ENCODE measurements around the gene UNC80.

Gene UNC80

DNA sequence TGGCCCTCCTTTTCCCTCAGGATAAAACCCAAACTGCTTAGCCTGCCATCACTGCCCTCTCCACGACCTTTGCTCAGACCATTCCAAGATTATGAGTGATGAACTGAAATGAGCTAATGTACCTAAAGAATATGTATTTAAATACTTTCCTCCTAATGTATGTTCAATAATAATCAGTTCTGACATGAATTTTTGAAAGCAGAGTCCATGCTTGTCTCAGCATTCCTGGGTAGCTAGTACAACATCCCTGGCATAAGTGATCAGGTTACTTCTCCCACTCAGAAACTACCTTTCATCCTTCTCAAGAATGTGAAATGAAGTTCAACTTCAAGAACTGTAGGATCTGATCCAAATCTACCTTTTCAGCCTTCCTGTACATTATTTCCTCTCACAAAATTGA is 103.6 kb downstream of the UNC80 start:
- FAIRE-seq (no peak), DNase-seq (ENCODE audit: insufficient read length, low spot score) (no peak)
- TF ChIP-seq SPI1 (IDR thresholded peaks at IDR 0.05; ENCODE audit: low read depth, low read length) = no peak
- no peak for TF ChIP-seq POLR2AphosphoS5 (IDR thresholded peaks at IDR 0.05; ENCODE audit: low read depth, low read length)
- TF ChIP-seq POU2F2 (IDR thresholded peaks at IDR 0.05; ENCODE audit: low read depth, low read length) = no peak
- TF ChIP-seq POLR2A (IDR thresholded peaks at IDR 0.05; ENCODE audit: low read depth, low read length) = no peak
- no peak for TF ChIP-seq TAF1 (IDR thresholded peaks at IDR 0.05; ENCODE audit: low read depth, low read length)
- no peak for TF ChIP-seq PAX5 (IDR thresholded peaks at IDR 0.05; ENCODE audit: insufficient read depth, low read length, severe bottlenecking)

DNA sequence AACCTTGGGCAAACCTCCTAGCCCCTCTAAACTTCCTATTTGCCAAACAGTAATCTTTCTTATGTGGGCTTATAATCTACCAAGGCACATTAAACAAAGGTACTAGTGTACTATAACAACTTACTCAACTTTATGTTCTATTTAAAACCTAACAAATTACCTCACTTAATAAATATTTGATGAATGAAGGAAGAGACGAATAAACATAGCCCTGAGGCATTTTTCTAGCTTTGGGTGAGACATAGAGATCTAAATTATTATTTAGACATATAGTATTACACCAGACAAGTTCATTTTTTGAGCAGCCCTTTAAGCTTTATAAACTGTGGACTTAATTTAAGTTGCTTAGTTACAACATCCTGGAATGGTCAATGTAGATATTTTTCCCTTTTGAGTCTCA is 104.6 kb downstream of the UNC80 start:
- FAIRE-seq (no peak), DNase-seq (ENCODE audit: insufficient read length, low spot score) (no peak)
- no peak for TF ChIP-seq TAF1 (IDR thresholded peaks at IDR 0.05; ENCODE audit: low read depth, low read length)
- no peak for TF ChIP-seq POLR2AphosphoS5 (IDR thresholded peaks at IDR 0.05; ENCODE audit: low read depth, low read length)
- TF ChIP-seq POLR2A (IDR thresholded peaks at IDR 0.05; ENCODE audit: low read depth, low read length) = no peak
- no peak for TF ChIP-seq SPI1 (IDR thresholded peaks at IDR 0.05; ENCODE audit: low read depth, low read length)
- no peak for TF ChIP-seq POU2F2 (IDR thresholded peaks at IDR 0.05; ENCODE audit: low read depth, low read length)
- no peak for TF ChIP-seq PAX5 (IDR thresholded peaks at IDR 0.05; ENCODE audit: insufficient read depth, low read length, severe bottlenecking)

DNA sequence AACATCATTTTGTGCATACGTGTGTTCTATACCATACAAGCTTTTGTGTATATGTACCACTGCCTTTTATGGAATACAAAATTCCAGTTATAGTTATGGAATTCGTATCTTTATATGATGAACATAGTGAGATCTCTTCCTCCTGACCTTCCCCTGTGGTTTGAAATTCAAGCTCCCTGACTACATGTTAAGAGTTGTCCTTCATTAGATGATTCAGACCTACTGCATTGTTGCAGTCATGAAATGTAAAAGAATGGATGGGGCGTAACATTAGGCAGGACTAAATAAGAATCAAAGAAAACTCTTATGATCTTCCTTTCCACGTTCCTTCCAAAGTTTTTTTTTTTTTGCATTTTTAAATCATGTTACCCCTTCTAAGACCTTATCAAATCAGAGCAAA is 107.1 kb downstream of the UNC80 start:
- DNase-seq (ENCODE audit: insufficient read length, low spot score) (no peak), FAIRE-seq (no peak)
- no peak for TF ChIP-seq POLR2A (IDR thresholded peaks at IDR 0.05; ENCODE audit: low read depth, low read length)
- TF ChIP-seq TAF1 (IDR thresholded peaks at IDR 0.05; ENCODE audit: low read depth, low read length) = no peak
- no peak for TF ChIP-seq POLR2AphosphoS5 (IDR thresholded peaks at IDR 0.05; ENCODE audit: low read depth, low read length)
- no peak for TF ChIP-seq SPI1 (IDR thresholded peaks at IDR 0.05; ENCODE audit: low read depth, low read length)
- no peak for TF ChIP-seq PAX5 (IDR thresholded peaks at IDR 0.05; ENCODE audit: insufficient read depth, low read length, severe bottlenecking)
- TF ChIP-seq POU2F2 (IDR thresholded peaks at IDR 0.05; ENCODE audit: low read depth, low read length) = no peak

DNA sequence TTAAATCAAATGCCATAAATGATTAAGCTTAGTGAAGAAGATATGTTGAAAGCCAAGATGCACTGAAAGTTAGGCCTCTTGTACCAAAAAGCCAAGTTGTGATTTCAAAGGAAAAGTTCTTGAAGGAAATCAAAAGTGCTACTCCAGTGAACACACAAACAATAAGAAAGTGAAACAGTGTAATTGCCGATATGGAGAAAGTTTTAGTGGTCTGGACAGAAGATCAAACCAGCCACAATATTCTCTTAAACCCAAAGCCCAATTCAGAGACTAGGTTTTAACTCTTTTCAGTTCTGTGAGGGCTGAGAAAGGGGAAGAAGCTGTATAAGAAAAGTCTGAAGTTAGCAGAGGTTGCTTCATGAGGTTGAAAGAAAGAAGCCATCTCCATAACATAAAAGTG is 129.0 kb downstream of the UNC80 start:
- TF ChIP-seq TAF1 (IDR thresholded peaks at IDR 0.05; ENCODE audit: low read depth, low read length) = no peak
- TF ChIP-seq SPI1 (IDR thresholded peaks at IDR 0.05; ENCODE audit: low read depth, low read length) = no peak
- TF ChIP-seq POLR2AphosphoS5 (IDR thresholded peaks at IDR 0.05; ENCODE audit: low read depth, low read length) = no peak
- TF ChIP-seq PAX5 (IDR thresholded peaks at IDR 0.05; ENCODE audit: insufficient read depth, low read length, severe bottlenecking) = no peak
- TF ChIP-seq POLR2A (IDR thresholded peaks at IDR 0.05; ENCODE audit: low read depth, low read length) = no peak
- no peak for TF ChIP-seq POU2F2 (IDR thresholded peaks at IDR 0.05; ENCODE audit: low read depth, low read length)
- FAIRE-seq (no peak), DNase-seq (ENCODE audit: insufficient read length, low spot score) (no peak)

DNA sequence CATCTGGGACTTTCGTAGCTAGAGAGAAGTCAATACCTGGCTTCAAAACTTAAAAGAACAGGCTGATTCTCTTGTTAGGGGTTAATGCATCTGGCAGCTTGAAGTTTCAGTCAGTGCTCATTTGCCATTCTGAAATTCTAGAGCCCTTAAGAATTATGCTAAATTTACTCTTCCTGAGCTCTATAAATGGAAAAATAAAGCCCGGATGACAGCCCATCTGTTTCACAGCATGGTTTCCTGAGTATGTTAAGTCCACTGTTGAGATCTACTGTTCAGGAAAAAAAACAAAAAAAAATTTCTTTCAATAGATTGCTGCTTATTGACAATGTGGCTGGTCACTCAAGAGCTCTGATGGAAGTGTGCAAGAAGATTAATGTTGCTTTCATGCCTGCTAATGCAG is 129.5 kb downstream of the UNC80 start:
- DNase-seq (ENCODE audit: insufficient read length, low spot score) = no peak
- no peak for FAIRE-seq
- TF ChIP-seq POU2F2 (IDR thresholded peaks at IDR 0.05; ENCODE audit: low read depth, low read length) (no peak), POLR2A (IDR thresholded peaks at IDR 0.05; ENCODE audit: low read depth, low read length) (no peak), POLR2AphosphoS5 (IDR thresholded peaks at IDR 0.05; ENCODE audit: low read depth, low read length) (no peak)

DNA sequence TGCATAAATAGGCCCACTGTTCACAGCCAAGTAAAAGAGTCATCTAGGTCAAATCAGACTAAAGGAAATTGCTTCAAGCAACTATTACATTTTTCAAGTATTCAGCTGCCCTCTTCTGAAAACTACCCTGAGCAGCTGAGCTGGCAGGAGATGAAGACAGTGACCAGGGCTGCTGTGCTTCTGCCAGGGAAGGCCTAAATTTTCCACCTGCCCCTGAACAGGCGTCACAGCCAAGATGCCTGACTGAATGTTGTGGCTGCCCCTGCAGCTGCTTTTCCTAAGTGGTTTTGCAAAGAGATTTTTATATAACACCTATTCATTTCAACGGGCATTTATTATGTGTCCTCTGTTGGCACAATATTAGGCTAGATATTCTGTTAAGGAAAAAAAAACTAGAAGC is 134.1 kb downstream of the UNC80 start:
- FAIRE-seq = no peak
- no peak for DNase-seq (ENCODE audit: insufficient read length, low spot score)
- no peak for TF ChIP-seq PAX5 (IDR thresholded peaks at IDR 0.05; ENCODE audit: insufficient read depth, low read length, severe bottlenecking)

DNA sequence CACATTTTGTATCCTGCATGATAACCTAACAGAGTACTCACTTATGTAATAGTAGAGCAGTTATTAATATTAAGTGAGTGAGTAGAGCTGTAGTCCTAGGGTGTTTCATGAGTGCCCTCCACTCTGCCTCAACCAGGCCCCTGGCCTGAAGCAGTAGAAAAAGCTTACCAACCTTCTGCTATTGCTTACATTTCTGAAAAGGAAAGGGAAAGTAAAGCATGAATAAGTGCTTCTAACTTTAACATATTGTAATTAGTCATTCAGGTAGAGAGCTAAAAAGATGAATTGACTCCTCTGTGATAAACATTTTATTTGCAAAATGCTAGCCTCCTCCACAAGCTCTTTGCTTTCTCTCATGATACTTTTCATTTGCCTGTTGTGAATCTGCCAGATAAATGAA is 136.1 kb downstream of the UNC80 start:
- FAIRE-seq (no peak), DNase-seq (ENCODE audit: insufficient read length, low spot score) (no peak)
- TF ChIP-seq POLR2AphosphoS5 (IDR thresholded peaks at IDR 0.05; ENCODE audit: low read depth, low read length) = no peak
- TF ChIP-seq TAF1 (IDR thresholded peaks at IDR 0.05; ENCODE audit: low read depth, low read length) = no peak
- TF ChIP-seq POLR2A (IDR thresholded peaks at IDR 0.05; ENCODE audit: low read depth, low read length) = no peak
- TF ChIP-seq POU2F2 (IDR thresholded peaks at IDR 0.05; ENCODE audit: low read depth, low read length) = no peak
- TF ChIP-seq PAX5 (IDR thresholded peaks at IDR 0.05; ENCODE audit: insufficient read depth, low read length, severe bottlenecking) = no peak
- TF ChIP-seq SPI1 (IDR thresholded peaks at IDR 0.05; ENCODE audit: low read depth, low read length) = no peak

DNA sequence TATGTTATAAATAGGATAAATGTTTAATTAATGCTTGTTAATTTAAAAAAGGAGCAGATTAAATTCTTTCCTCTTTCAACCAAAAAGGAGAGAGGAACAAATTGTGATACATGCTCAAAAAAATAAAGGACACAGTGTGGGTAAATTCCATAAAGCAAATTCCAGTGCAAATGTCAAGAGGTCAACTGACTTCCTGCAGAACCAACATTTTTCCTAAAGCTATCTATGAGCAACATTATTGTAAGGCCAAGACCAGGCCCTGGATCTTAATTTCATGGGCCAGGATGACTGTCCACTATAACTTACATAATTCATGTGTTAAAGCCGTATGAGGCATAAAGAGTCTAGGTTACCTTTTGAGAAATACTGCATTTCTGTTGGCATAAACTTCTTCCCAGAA is 136.9 kb downstream of the UNC80 start:
- FAIRE-seq (no peak), DNase-seq (ENCODE audit: insufficient read length, low spot score) (no peak)
- TF ChIP-seq POLR2AphosphoS5 (IDR thresholded peaks at IDR 0.05; ENCODE audit: low read depth, low read length) (no peak), POU2F2 (IDR thresholded peaks at IDR 0.05; ENCODE audit: low read depth, low read length) (no peak), PAX5 (IDR thresholded peaks at IDR 0.05; ENCODE audit: insufficient read depth, low read length, severe bottlenecking) (no peak), POLR2A (IDR thresholded peaks at IDR 0.05; ENCODE audit: low read depth, low read length) (no peak), TAF1 (IDR thresholded peaks at IDR 0.05; ENCODE audit: low read depth, low read length) (no peak), SPI1 (IDR thresholded peaks at IDR 0.05; ENCODE audit: low read depth, low read length) (no peak)

DNA sequence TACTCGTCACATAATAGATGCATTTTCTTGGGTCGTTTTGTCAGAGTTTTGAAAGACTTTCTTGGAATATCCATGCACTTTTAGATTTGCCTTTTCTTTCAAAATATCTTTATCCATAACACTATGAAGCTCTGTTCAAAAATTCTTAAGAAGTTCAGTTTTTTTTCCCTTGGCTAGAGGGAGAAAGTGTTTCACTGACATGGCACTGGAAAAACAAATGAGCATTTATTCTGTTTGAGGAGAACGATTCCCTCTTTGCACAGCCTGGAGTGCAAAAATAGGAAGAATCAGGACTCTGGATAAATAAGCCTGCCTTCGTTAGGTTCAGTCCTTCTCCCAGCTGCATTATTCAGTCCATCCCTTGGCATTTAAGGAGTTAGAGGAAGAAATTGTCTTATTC is 139.9 kb downstream of the UNC80 start:
- DNase-seq (ENCODE audit: insufficient read length, low spot score) (no peak), FAIRE-seq (no peak)
- TF ChIP-seq TAF1 (IDR thresholded peaks at IDR 0.05; ENCODE audit: low read depth, low read length) = no peak
- no peak for TF ChIP-seq POLR2A (IDR thresholded peaks at IDR 0.05; ENCODE audit: low read depth, low read length)
- no peak for TF ChIP-seq PAX5 (IDR thresholded peaks at IDR 0.05; ENCODE audit: insufficient read depth, low read length, severe bottlenecking)
- no peak for TF ChIP-seq SPI1 (IDR thresholded peaks at IDR 0.05; ENCODE audit: low read depth, low read length)
- no peak for TF ChIP-seq POLR2AphosphoS5 (IDR thresholded peaks at IDR 0.05; ENCODE audit: low read depth, low read length)
- no peak for TF ChIP-seq POU2F2 (IDR thresholded peaks at IDR 0.05; ENCODE audit: low read depth, low read length)

DNA sequence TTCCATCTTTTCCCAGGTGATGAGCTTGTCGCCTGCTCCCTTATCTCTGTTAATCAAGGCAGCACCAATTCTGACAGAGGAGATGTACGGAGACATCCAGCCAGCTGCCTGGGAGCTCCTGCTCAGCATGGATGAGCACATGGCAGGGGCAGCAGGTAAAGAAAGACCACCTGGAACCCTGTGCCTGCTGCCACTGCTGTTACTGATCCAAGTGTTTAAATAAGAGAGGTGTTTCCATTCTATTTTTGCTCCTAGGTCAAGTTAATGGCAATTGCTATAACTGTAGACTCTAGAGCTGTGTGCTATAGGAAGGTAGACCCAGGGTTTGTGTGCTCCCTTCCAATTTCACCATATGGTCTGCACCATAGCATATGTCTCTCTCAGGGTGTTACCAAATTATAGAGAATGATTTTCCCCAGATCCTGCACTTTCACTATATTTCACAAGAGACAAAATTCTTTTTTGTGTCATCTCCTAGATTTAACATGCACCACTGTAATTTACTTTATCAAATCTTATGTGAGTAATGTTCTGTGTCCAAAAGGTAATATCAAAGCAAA is 142.2 kb downstream of the UNC80 start:
- TF ChIP-seq PAX5 (IDR thresholded peaks at IDR 0.05; ENCODE audit: insufficient read depth, low read length, severe bottlenecking) (no peak), TAF1 (IDR thresholded peaks at IDR 0.05; ENCODE audit: low read depth, low read length) (no peak), POLR2AphosphoS5 (IDR thresholded peaks at IDR 0.05; ENCODE audit: low read depth, low read length) (no peak), SPI1 (IDR thresholded peaks at IDR 0.05; ENCODE audit: low read depth, low read length) (no peak), POU2F2 (IDR thresholded peaks at IDR 0.05; ENCODE audit: low read depth, low read length) (no peak), POLR2A (IDR thresholded peaks at IDR 0.05; ENCODE audit: low read depth, low read length) (no peak)
- DNase-seq (ENCODE audit: insufficient read length, low spot score) (no peak), FAIRE-seq (no peak)

Data from GM12891 (cell line).